IMR-90 (cell line): ENCODE measurements around the gene CCDC85B. TPM values are rescaled to one million over a fixed set of nuclear protein-coding genes. Genes with fewer than 3 reads are reported as not detected.

ENCODE experiments used
- ATAC-seq: fragments of 200-7000 bp; cut with Tn5 transposase; 2 replicates; pipeline ENCODE4 v1.9.1; 2020; ENCODE audit warnings: low read depth, mild to moderate bottlenecking, moderate library complexity
- BruUV-seq: library from RNA; stranded (reverse); fragments of 400-500 nt; replicated peaks from 2 replicates; lab custom pipeline; 2021; lab: Mats Ljungman, UMichigan
- CTCF ChIA-PET: fragments of 300-600 bp; formaldehyde crosslinking; extraction: SDS; loops from one replicate; lab custom pipeline; 2021; ENCODE audit warnings: antibody characterized with exemption; lab: Yijun Ruan, JAX
- POLR2A ChIA-PET: fragments of 300-600 bp; sonication (Branson Sonifier 250); formaldehyde crosslinking; loops from one replicate; lab custom pipeline; 2022; ENCODE audit warnings: antibody characterized with exemption; ENCODE audit not compliant: unreplicated experiment; lab: Charles Lee
- DNase-seq: peaks from one replicate; pipeline ENCODE4 v3.0.0; 2013
- H2AFZ ChIP-seq: replicated peaks from 2 replicates; pipeline ENCODE3; 2013; ENCODE audit warnings: low read length, mild to moderate bottlenecking; ENCODE audit not compliant: poor library complexity
- H2AK5ac ChIP-seq: 2 replicates; pipeline ENCODE4 v1.6.1; 2013; ENCODE audit warnings: low read depth, low read length, inconsistent platforms
- H2AK9ac ChIP-seq: replicated peaks from 2 replicates; pipeline ENCODE3; 2013; ENCODE audit warnings: mild to moderate bottlenecking, low read depth, low read length, moderate library complexity; ENCODE audit not compliant: poor library complexity
- H2BK120ac ChIP-seq: 2 replicates; pipeline ENCODE4 v1.6.1; 2013; ENCODE audit warnings: low read depth, low read length, inconsistent platforms
- H2BK15ac ChIP-seq: 3 replicates; pipeline ENCODE4 v1.6.1; 2013; ENCODE audit warnings: low read depth, low read length, inconsistent platforms
- H2BK20ac ChIP-seq: 2 replicates; pipeline ENCODE4 v1.6.1; 2013; ENCODE audit warnings: low read depth, mild to moderate bottlenecking, inconsistent platforms, low read length, moderate library complexity
- H2BK5ac ChIP-seq: 2 replicates; pipeline ENCODE4 v1.6.1; 2013; ENCODE audit warnings: mild to moderate bottlenecking, low read depth, low read length, inconsistent platforms; ENCODE audit not compliant: poor library complexity, severe bottlenecking
- H3K14ac ChIP-seq: replicated peaks from 2 replicates; pipeline ENCODE4 v1.6.1; 2013; ENCODE audit warnings: low read depth, low read length, inconsistent platforms
- H3K18ac ChIP-seq: 2 replicates; pipeline ENCODE4 v1.6.1; 2013; ENCODE audit warnings: low read depth, low read length, control low read depth
- H3K23ac ChIP-seq: 2 replicates; pipeline ENCODE4 v1.6.1; 2013; ENCODE audit warnings: low read depth, low read length, inconsistent platforms
- H3K27ac ChIP-seq: 2 replicates; pipeline ENCODE4 v1.5.1; 2013; ENCODE audit warnings: mild to moderate bottlenecking, control low read depth, low read length; ENCODE audit not compliant: insufficient read depth
- H3K27me3 ChIP-seq: 2 replicates; pipeline ENCODE4 v1.6.1; 2013; ENCODE audit warnings: low read length; ENCODE audit not compliant: control insufficient read depth, insufficient read depth
- H3K36me3 ChIP-seq: 2 replicates; pipeline ENCODE4 v1.6.1; 2013; ENCODE audit warnings: low read length, mixed read lengths; ENCODE audit not compliant: control insufficient read depth, insufficient read depth
- H3K4ac ChIP-seq: 2 replicates; pipeline ENCODE4 v1.6.1; 2013; ENCODE audit warnings: low read depth, low read length, inconsistent platforms
- H3K4me1 ChIP-seq: 2 replicates; pipeline ENCODE4 v1.6.1; 2013; ENCODE audit warnings: low read length, mixed read lengths; ENCODE audit not compliant: control insufficient read depth, insufficient read depth
- H3K4me2 ChIP-seq: 2 replicates; pipeline ENCODE4 v1.6.1; 2013; ENCODE audit warnings: low read depth, mild to moderate bottlenecking, control low read depth, low read length, moderate library complexity
- H3K4me3 ChIP-seq: 2 replicates; pipeline ENCODE4 v1.5.1; 2013; ENCODE audit warnings: low read depth, mild to moderate bottlenecking, control low read depth, low read length, moderate library complexity; ENCODE audit not compliant: insufficient read depth
- H3K56ac ChIP-seq: 2 replicates; pipeline ENCODE4 v1.6.1; 2013; ENCODE audit warnings: low read length, inconsistent platforms; ENCODE audit not compliant: insufficient read depth; ENCODE audit errors: extremely low read depth
- H3K79me1 ChIP-seq, 2 experiments: 2 replicates each; pipeline ENCODE4 v1.6.1; 2013; ENCODE audit warnings: low read length in 2 of 2, inconsistent platforms in 1 of 2, low read depth in 1 of 2
- H3K9ac ChIP-seq: 2 replicates; pipeline ENCODE4 v1.6.1; 2013; ENCODE audit warnings: low read depth, low read length, control low read depth
- H3K9me1 ChIP-seq: 2 replicates; pipeline ENCODE4 v1.6.1; 2013; ENCODE audit warnings: low read length, inconsistent platforms; ENCODE audit not compliant: insufficient read depth
- H3K9me3 ChIP-seq: 2 replicates; pipeline ENCODE4 v1.6.1; 2013; ENCODE audit warnings: low read length; ENCODE audit not compliant: control insufficient read depth, insufficient read depth
- H4K20me1 ChIP-seq: 2 replicates; pipeline ENCODE4 v1.6.1; 2013; ENCODE audit warnings: low read length, inconsistent platforms; ENCODE audit not compliant: insufficient read depth
- H4K5ac ChIP-seq: 2 replicates; pipeline ENCODE4 v1.6.1; 2013; ENCODE audit warnings: mild to moderate bottlenecking, low read depth, low read length, control low read depth
- H4K8ac ChIP-seq, 2 experiments: 2 replicates each; pipeline ENCODE4 v1.6.1; 2013; ENCODE audit warnings: low read depth in 2 of 2, low read length in 2 of 2, control low read depth in 1 of 2, inconsistent platforms in 1 of 2
- H4K91ac ChIP-seq: 2 replicates; pipeline ENCODE4 v1.6.1; 2013; ENCODE audit warnings: low read depth, low read length, inconsistent platforms; ENCODE audit not compliant: insufficient read depth
- CTCF ChIP-seq: conservative IDR thresholded peaks from 2 replicates; pipeline ENCODE4 v1.5.1; 2012; ENCODE audit warnings: mild to moderate bottlenecking, low read depth, low read length, improper control_type of control experiment
- FOS ChIP-seq: fragments of 150-350 bp; IDR thresholded peaks from 2 replicates; pipeline ENCODE4 v1.6.1; 2016; ENCODE audit warnings: low read depth, low read length
- POLR2A ChIP-seq: IDR thresholded peaks from 2 replicates; pipeline ENCODE4 v1.6.1; 2012; ENCODE audit warnings: mild to moderate bottlenecking, low read depth, low read length
- RAD21 ChIP-seq: IDR thresholded peaks from 2 replicates; pipeline ENCODE4 v1.6.1; 2012; ENCODE audit warnings: low read length, improper control_type of control experiment
- WGBS, 2 experiments: methylation state at CpG; one replicate each; pipeline versions ENCODE4 v1.1.5 to v1.1.7; 2013; ENCODE audit warnings: missing lambda C conversion rate in 2 of 2; ENCODE audit not compliant: insufficient read length in 1 of 2; ENCODE audit errors: extremely low coverage in 2 of 2; 5-methylcytosine and 5-hydroxymethylcytosine counted together
- dilution Hi-C: fragments of 300-500 bp; cut with HindIII; formaldehyde crosslinking; loops from one replicate; pipeline ENCODE4 v1.14.3; 2018; ENCODE audit warnings: low sequenced_read_pairs; ENCODE audit not compliant: unreplicated experiment
- in situ Hi-C: fragments of 300-500 bp; cut with MboI; formaldehyde crosslinking; loops from 3 replicates; pipeline ENCODE4 v1.14.3; 2019; ENCODE audit warnings: low sequenced_read_pairs, inconsistent platforms, mixed read lengths
- intact Hi-C: fragments of 100-400 bp; cut with micrococcal nuclease; formaldehyde crosslinking; loops from 2 replicates; pipeline ENCODE4 v1.10.0; 2022
- polyA plus RNA-seq, 3 experiments: library from polyadenylated mRNA; depleted of rRNA; stranded (reverse); fragments of >200 nt; gene quantifications; 2 replicates each; pipeline ENCODE4 v1.2.3, GENCODE V29; 2012; ENCODE audit warnings: low replicate concordance in 1 of 3
- total RNA-seq: library from RNA; depleted of rRNA; stranded (reverse); fragments of >200 nt; gene quantifications from 2 replicates; pipeline ENCODE4 v1.2.3, GENCODE V29; 2012

The CCDC85B gene
- total and polyA plus RNA-seq, 2 of the 4 experiments (the other 2 are of a cell fraction) = 17.6 to 35.4 TPM

- TF ChIP-seq CTCF = no peak
Observed at GRCh38 chr11:65879617-65880016, 10.9 kb upstream of the CCDC85B start, which contains the start of gene CTSW (continued).

- CTCF ChIA-PET = no interaction called here
- Histone ChIP-seq H4K20me1 (peaks cover 12% of the 10 kb centered on the region; the same call in 1 of the 2 replicates), H3K23ac (no peak overlapping the region), H3K4me2 (no peak overlapping the region), H4K91ac (no peak overlapping the region), H3K79me1 (peaks cover 9 to 23% of the 10 kb centered on the region in 2 experiments), H2AK5ac (no peak overlapping the region), H3K36me3 (peaks cover 27% of the 10 kb centered on the region), H3K9me1 (peaks cover 8% of the 10 kb centered on the region), H4K5ac (no peak overlapping the region), H4K8ac (no peak overlapping the region), H3K14ac (no peak overlapping the region), H3K18ac (no peak overlapping the region), H3K27ac (no peak overlapping the region), H2BK5ac (no peak overlapping the region), H2AK9ac (peak overlapping the region; percentile 50), H2BK15ac (no peak overlapping the region), H2AFZ (no peak overlapping the region), H3K27me3 (no peaks in the 10 kb centered on the region), H3K9ac (no peak overlapping the region), H3K4ac (no peak overlapping the region), H3K56ac (no peak overlapping the region), H3K9me3 (no peaks in the 10 kb centered on the region), H3K4me3 (no peak overlapping the region), H2BK120ac (no peak overlapping the region), H3K4me1 (no peaks in the 10 kb centered on the region; the same call in 1 of the 2 replicates), H2BK20ac (no peak overlapping the region)
- DNase-seq (no peak), ATAC-seq (no peak)
- intact Hi-C loops = no loop called here
- TF ChIP-seq POLR2A = no peak
- TF ChIP-seq FOS = no peak
- no peak for TF ChIP-seq RAD21
- no TSS peak for BruUV-seq
- POLR2A ChIA-PET = no interaction called here
- dilution Hi-C loops = no loop called here
- 83% methylated on average over 4 of the region's 7 CpGs; no CpG with 5 or more reads in 1 of the 2 experiments for WGBS, 2 experiments
- in situ Hi-C loops = loop anchor here (5.0 kb wide), 1 partner anchor 107 kb away; no protein-coding TSS in a partner anchor
Observed at GRCh38 chr11:65880027-65880426, 10.4 kb upstream of the CCDC85B start.
